Mesenchymal stem cell (in vitro differentiated cells and primary cell): ENCODE results near the gene TMEM11.

ENCODE experiments used
- DNase-seq: peaks from one replicate; pipeline ENCODE4 v3.0.0-alpha.2; 2013
- H2AFZ ChIP-seq: one replicate; pipeline ENCODE4 v1.6.1; 2013; ENCODE audit warnings: low read depth, mild to moderate bottlenecking, control low read depth, inconsistent platforms, low read length, moderate library complexity
- H2AK5ac ChIP-seq: 2 replicates; pipeline ENCODE4 v1.6.1; 2013; ENCODE audit warnings: low read length, moderate library complexity, mild to moderate bottlenecking, inconsistent platforms; ENCODE audit not compliant: severe bottlenecking
- H2BK120ac ChIP-seq: one replicate; pipeline ENCODE4 v1.6.1; 2013; ENCODE audit warnings: low read depth, mild to moderate bottlenecking, inconsistent platforms, low read length, moderate library complexity
- H2BK12ac ChIP-seq, 2 experiments: one replicate each; pipeline ENCODE4 v1.6.1; 2013; ENCODE audit warnings: inconsistent platforms in 2 of 2, low read length in 2 of 2, mild to moderate bottlenecking in 2 of 2, moderate library complexity in 2 of 2, control low read depth in 1 of 2
- H2BK15ac ChIP-seq: one replicate; pipeline ENCODE4 v1.6.1; 2013; ENCODE audit warnings: mild to moderate bottlenecking, low read depth, inconsistent platforms; ENCODE audit not compliant: poor library complexity, severe bottlenecking
- H2BK5ac ChIP-seq: 2 replicates; pipeline ENCODE4 v1.6.1; 2013; ENCODE audit warnings: low read depth, mild to moderate bottlenecking, low read length, control low read depth, inconsistent platforms; ENCODE audit not compliant: poor library complexity, severe bottlenecking
- H3K14ac ChIP-seq, 2 experiments: one replicate each; pipeline ENCODE4 v1.6.1; 2013; ENCODE audit warnings: inconsistent platforms in 2 of 2, low read length in 2 of 2, control low read depth in 1 of 2, mild to moderate bottlenecking in 1 of 2, moderate library complexity in 1 of 2
- H3K18ac ChIP-seq, 2 experiments: one replicate each; pipeline ENCODE4 v1.6.1; 2013; ENCODE audit warnings: inconsistent platforms in 2 of 2, low read length in 2 of 2, control low read depth in 1 of 2, low read depth in 1 of 2, mild to moderate bottlenecking in 1 of 2
- H3K23ac ChIP-seq, 2 experiments: one replicate each; pipeline ENCODE4 v1.6.1; 2013; ENCODE audit warnings: inconsistent platforms in 2 of 2, low read length in 2 of 2, mild to moderate bottlenecking in 2 of 2, moderate library complexity in 2 of 2, control low read depth in 1 of 2
- H3K27ac ChIP-seq: 2 replicates; pipeline ENCODE4 v1.5.1; 2013; ENCODE audit warnings: mild to moderate bottlenecking, moderate library complexity, low read length, control low read depth, inconsistent platforms; ENCODE audit not compliant: poor library complexity, severe bottlenecking
- H3K27me3 ChIP-seq, 2 experiments: 2 replicates each; pipeline versions ENCODE4 v1.6.1 to v1.7.0; 2013; ENCODE audit warnings: low read length in 2 of 2, mild to moderate bottlenecking in 2 of 2, moderate library complexity in 2 of 2, control low read depth in 1 of 2, inconsistent platforms in 1 of 2; ENCODE audit not compliant: control insufficient read depth in 1 of 2, insufficient read depth in 1 of 2
- H3K36me3 ChIP-seq, 2 experiments: 2 replicates each; pipeline versions ENCODE4 v1.6.1 to v1.7.0; 2013; ENCODE audit warnings: low read length in 2 of 2, control low read depth in 1 of 2, inconsistent platforms in 1 of 2, low read depth in 1 of 2, mild to moderate bottlenecking in 1 of 2; ENCODE audit not compliant: insufficient read depth in 2 of 2, control insufficient read depth in 1 of 2
- H3K4ac ChIP-seq, 2 experiments: one replicate each; pipeline ENCODE4 v1.6.1; 2013; ENCODE audit warnings: inconsistent platforms in 2 of 2, low read length in 2 of 2, mild to moderate bottlenecking in 2 of 2, moderate library complexity in 2 of 2, control low read depth in 1 of 2, low read depth in 1 of 2
- H3K4me1 ChIP-seq: 2 replicates; pipeline ENCODE4 v1.6.1; 2013; ENCODE audit warnings: low read depth, low read length, control low read depth; ENCODE audit not compliant: control insufficient read depth, insufficient read depth
- H3K4me2 ChIP-seq: 2 replicates; pipeline ENCODE4 v1.6.1; 2013; ENCODE audit warnings: low read length, mild to moderate bottlenecking, inconsistent platforms; ENCODE audit not compliant: poor library complexity, severe bottlenecking
- H3K4me3 ChIP-seq, 2 experiments: 2 replicates each; pipeline versions ENCODE4 v1.5.1 to v1.7.0; 2013; ENCODE audit warnings: low read length in 2 of 2, mild to moderate bottlenecking in 2 of 2, control low read depth in 1 of 2, low read depth in 1 of 2; ENCODE audit not compliant: insufficient read depth in 1 of 2
- H3K79me1 ChIP-seq: replicated peaks from 2 replicates; pipeline ENCODE4 v1.6.1; 2013; ENCODE audit warnings: mild to moderate bottlenecking, control low read depth, low read length, inconsistent platforms; ENCODE audit not compliant: poor library complexity, severe bottlenecking
- H3K9ac ChIP-seq: 2 replicates; pipeline ENCODE4 v1.7.0; 2013; ENCODE audit warnings: mild to moderate bottlenecking, low read length, moderate library complexity
- H3K9me3 ChIP-seq: 2 replicates; pipeline ENCODE4 v1.7.0; 2013; ENCODE audit warnings: mild to moderate bottlenecking, low read length; ENCODE audit not compliant: control insufficient read depth
- H4K8ac ChIP-seq: one replicate; pipeline ENCODE4 v1.6.1; 2013; ENCODE audit warnings: inconsistent platforms, mild to moderate bottlenecking, low read length, moderate library complexity
- H4K91ac ChIP-seq: one replicate; pipeline ENCODE4 v1.6.1; 2013; ENCODE audit warnings: mild to moderate bottlenecking, low read length, inconsistent platforms
- WGBS: methylation state at CpG from one replicate; pipeline ENCODE4 v1.1.7; 2013; ENCODE audit warnings: mixed read lengths; 5-methylcytosine and 5-hydroxymethylcytosine counted together

Gene TMEM11

GRCh38 chr17:21212826-21213637, 929 bp downstream of the TMEM11 start:
- no peak overlapping the region for H3K14ac ChIP-seq
- H4K91ac ChIP-seq = no peak overlapping the region
- H3K4me1 ChIP-seq = peaks cover 14% of the 10 kb centered on the region
- DNase-seq = no peak
- H3K36me3 ChIP-seq = peaks cover 26 to 28% of the 10 kb centered on the region in 2 experiments
- peak overlapping the region in 1 of 2 experiments; percentile 83 for H3K18ac ChIP-seq
- no peaks in the 10 kb centered on the region for H3K27me3 ChIP-seq
- WGBS = 6% methylated on average over 18 of the region's 18 CpGs
- H2AFZ ChIP-seq = no peak overlapping the region
- H2BK12ac ChIP-seq = no peak overlapping the region
- no peak overlapping the region for H3K23ac ChIP-seq
- H2AK5ac ChIP-seq = no peak overlapping the region
- H4K8ac ChIP-seq = no peak overlapping the region
- no peak overlapping the region for H2BK15ac ChIP-seq
- peak overlapping the region in 1 of 2 experiments; percentile 96 for H3K4ac ChIP-seq
- peak overlapping the region; percentile 9 for H2BK5ac ChIP-seq
- H3K9me3 ChIP-seq = no peaks in the 10 kb centered on the region
- H3K4me3 ChIP-seq = peak overlapping the region; percentile 81 to 96
- peak overlapping the region; percentile 24 for H3K27ac ChIP-seq
- H3K9ac ChIP-seq = peak overlapping the region; percentile 97
- peaks cover 16% of the 10 kb centered on the region for H3K79me1 ChIP-seq
- H2BK120ac ChIP-seq = no peak overlapping the region
- peak overlapping the region; percentile 88 for H3K4me2 ChIP-seq

- no peak overlapping the region for H3K18ac ChIP-seq
- H2AK5ac ChIP-seq = no peak overlapping the region
- H3K9ac ChIP-seq = peak overlapping the region; percentile 97
- H3K79me1 ChIP-seq = peaks cover 10% of the 10 kb centered on the region
- peak overlapping the region in 1 of 2 experiments; percentile 96 for H3K4me3 ChIP-seq
- peak overlapping the region; percentile 3 for H3K4me2 ChIP-seq
- H4K91ac ChIP-seq = no peak overlapping the region
- peaks cover 13% of the 10 kb centered on the region for H3K4me1 ChIP-seq
- no peak overlapping the region for H2BK15ac ChIP-seq
- H3K27me3 ChIP-seq = no peaks in the 10 kb centered on the region
- no peak overlapping the region for H2BK12ac ChIP-seq
- H2BK120ac ChIP-seq = no peak overlapping the region
- H3K14ac ChIP-seq = no peak overlapping the region
- 94% methylated on average over 9 of the region's 9 CpGs for WGBS
- H2BK5ac ChIP-seq = no peak overlapping the region
- no peak overlapping the region for H4K8ac ChIP-seq
- peak overlapping the region in 1 of 2 experiments; percentile 41 for H3K23ac ChIP-seq
- no peaks in the 10 kb centered on the region for H3K9me3 ChIP-seq
- H2AFZ ChIP-seq = no peak overlapping the region
- H3K4ac ChIP-seq = no peak overlapping the region
- H3K27ac ChIP-seq = no peak overlapping the region
- H3K36me3 ChIP-seq = peaks cover 22 to 27% of the 10 kb centered on the region in 2 experiments
- no peak for DNase-seq
Measured at GRCh38 chr17:21211825-21212479, 2.0 kb downstream of the TMEM11 start.

- peaks cover 25 to 27% of the 10 kb centered on the region in 2 experiments for H3K36me3 ChIP-seq
- no peaks in the 10 kb centered on the region for H3K9me3 ChIP-seq
- H3K4me2 ChIP-seq = no peak overlapping the region
- no peak overlapping the region for H2BK12ac ChIP-seq
- H3K79me1 ChIP-seq = peaks cover 3% of the 10 kb centered on the region
- DNase-seq = no peak
- H3K4me3 ChIP-seq = no peak overlapping the region
- H2AK5ac ChIP-seq = no peak overlapping the region
- H3K18ac ChIP-seq = no peak overlapping the region
- H3K27me3 ChIP-seq = no peaks in the 10 kb centered on the region
- H2BK15ac ChIP-seq = no peak overlapping the region
- H3K23ac ChIP-seq = no peak overlapping the region
- 94% methylated on average over 15 of the region's 15 CpGs for WGBS
- no peak overlapping the region for H2AFZ ChIP-seq
- H4K91ac ChIP-seq = no peak overlapping the region
- H4K8ac ChIP-seq = no peak overlapping the region
- H3K9ac ChIP-seq = peak overlapping the region; percentile 11
- no peak overlapping the region for H3K4ac ChIP-seq
- H2BK5ac ChIP-seq = no peak overlapping the region
- H3K14ac ChIP-seq = no peak overlapping the region
- no peak overlapping the region for H3K27ac ChIP-seq
- no peak overlapping the region for H2BK120ac ChIP-seq
- H3K4me1 ChIP-seq = peaks cover 14% of the 10 kb centered on the region
Measured at GRCh38 chr17:21210411-21211076, 3.4 kb downstream of the TMEM11 start.
